Lung (tissue), 12 donors: ENCODE measurements around the gene MPC1. TPM values are rescaled to one million over a fixed set of nuclear protein-coding genes. Genes with fewer than 3 reads are reported as not detected.

Experiments used
- ATAC-seq: fragments of 200-7000 bp; cut with Tn5 transposase; one replicate; pipeline ENCODE4 v1.9.1; 2020; ENCODE audit warnings: moderate number of reproducible peaks; ENCODE audit not compliant: insufficient read depth, low FRiP score
- DNase-seq, 3 donors: peaks; one replicate each; pipeline ENCODE4 v3.0.0-alpha.2; 2013 to 2017
- H3K27ac ChIP-seq, 2 donors: one replicate each; pipeline ENCODE4 v1.5.1; 2013; ENCODE audit warnings: mild to moderate bottlenecking in 2 of 2, moderate library complexity in 2 of 2, control low read depth in 1 of 2, inconsistent platforms in 1 of 2, low read depth in 1 of 2, low read length in 1 of 2
- H3K27me3 ChIP-seq, 3 donors: one replicate each; pipeline ENCODE4 v1.5.1; 2013; ENCODE audit warnings: low read length in 2 of 3; ENCODE audit not compliant: control insufficient read depth in 3 of 3, insufficient read depth in 3 of 3
- H3K36me3 ChIP-seq, 4 donors: one replicate each; pipeline ENCODE4 v1.5.1; 2013; ENCODE audit warnings: low read length in 4 of 4, mild to moderate bottlenecking in 1 of 4, moderate library complexity in 1 of 4; ENCODE audit not compliant: control insufficient read depth in 4 of 4, insufficient read depth in 4 of 4
- H3K4me1 ChIP-seq, 5 donors: one replicate each; pipeline ENCODE4 v1.5.1; 2013; ENCODE audit warnings: low read length in 5 of 5, mild to moderate bottlenecking in 2 of 5, moderate library complexity in 1 of 5; ENCODE audit not compliant: control insufficient read depth in 5 of 5, insufficient read depth in 5 of 5
- H3K4me3 ChIP-seq: one replicate; pipeline ENCODE4 v1.5.1; 2013; ENCODE audit warnings: mild to moderate bottlenecking, control low read depth, moderate library complexity
- H3K9ac ChIP-seq, 2 donors: one replicate each; pipeline ENCODE4 v1.5.1; 2013; ENCODE audit warnings: low read length in 2 of 2, control low read depth in 1 of 2; ENCODE audit not compliant: insufficient read depth in 1 of 2
- H3K9me3 ChIP-seq, 4 donors: one replicate each; pipeline ENCODE4 v1.5.1; 2013; ENCODE audit warnings: low read length in 3 of 4, mild to moderate bottlenecking in 1 of 4, moderate library complexity in 1 of 4; ENCODE audit not compliant: control insufficient read depth in 4 of 4, insufficient read depth in 3 of 4
- WGBS, 2 donors: extraction: QIAGEN DNeasy Blood & Tissue Kit; methylation state at CpG; one replicate each; pipeline ENCODE4 v1.1.7; 2013; 5-methylcytosine and 5-hydroxymethylcytosine counted together
- polyA plus RNA-seq, 2 donors: library from polyadenylated mRNA; stranded (reverse); fragments of 200-250 nt; gene quantifications; one replicate each; pipeline ENCODE4 v1.2.1, GENCODE V29; 2013
- total RNA-seq, 2 donors: library from RNA; depleted of rRNA in 1 of 2; stranded (reverse); fragments of >200 nt in 1 of 2; gene quantifications; one replicate each; pipeline ENCODE4 v1.2.1, GENCODE V29; 2014 to 2021
- TF ChIP-seq, protein P1 (sequence below): IDR thresholded peaks from 2 replicates; pipeline ENCODE4 v1.5.1; 2012; ENCODE audit warnings: mild to moderate bottlenecking; ENCODE audit errors: control extremely low read depth, extremely low read depth
- donor health status: control.
- donor health status: control.
- donor health status: Bipolar disorder and iron deficiency.
- donor health status: healthy.
- donor health status: DM: yes; HTN: yes; CAD: no.

Gene MPC1
- total and polyA plus RNA-seq, 4 donors, result 30.1 to 103 (median 56.6) TPM

- 0 to 2% methylated on average over 39 to 46 of the region's 46 CpGs for WGBS, 2 donors
- H3K9me3 ChIP-seq, result no peaks in the 10 kb centered on the region
- no peaks in the 10 kb centered on the region for H3K27me3 ChIP-seq
- H3K9ac ChIP-seq, result peak overlapping the region; percentile 41 to 64
- H3K36me3 ChIP-seq, result no peaks in the 10 kb centered on the region
- peaks cover 0 to 7% (median 0%) of the 10 kb centered on the region in 5 donors for H3K4me1 ChIP-seq
- ATAC-seq (peak; percentile 0), DNase-seq (no peak)
- TF ChIP-seq, protein P1, sequence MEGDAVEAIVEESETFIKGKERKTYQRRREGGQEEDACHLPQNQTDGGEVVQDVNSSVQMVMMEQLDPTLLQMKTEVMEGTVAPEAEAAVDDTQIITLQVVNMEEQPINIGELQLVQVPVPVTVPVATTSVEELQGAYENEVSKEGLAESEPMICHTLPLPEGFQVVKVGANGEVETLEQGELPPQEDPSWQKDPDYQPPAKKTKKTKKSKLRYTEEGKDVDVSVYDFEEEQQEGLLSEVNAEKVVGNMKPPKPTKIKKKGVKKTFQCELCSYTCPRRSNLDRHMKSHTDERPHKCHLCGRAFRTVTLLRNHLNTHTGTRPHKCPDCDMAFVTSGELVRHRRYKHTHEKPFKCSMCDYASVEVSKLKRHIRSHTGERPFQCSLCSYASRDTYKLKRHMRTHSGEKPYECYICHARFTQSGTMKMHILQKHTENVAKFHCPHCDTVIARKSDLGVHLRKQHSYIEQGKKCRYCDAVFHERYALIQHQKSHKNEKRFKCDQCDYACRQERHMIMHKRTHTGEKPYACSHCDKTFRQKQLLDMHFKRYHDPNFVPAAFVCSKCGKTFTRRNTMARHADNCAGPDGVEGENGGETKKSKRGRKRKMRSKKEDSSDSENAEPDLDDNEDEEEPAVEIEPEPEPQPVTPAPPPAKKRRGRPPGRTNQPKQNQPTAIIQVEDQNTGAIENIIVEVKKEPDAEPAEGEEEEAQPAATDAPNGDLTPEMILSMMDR, result no peak
- peak overlapping the region; percentile 88 for H3K4me3 ChIP-seq
- peak overlapping the region; percentile 93 to 97 for H3K27ac ChIP-seq
Measured at GRCh38 chr6:166382500-166382932, 224 bp downstream of the MPC1 start.

DNA sequence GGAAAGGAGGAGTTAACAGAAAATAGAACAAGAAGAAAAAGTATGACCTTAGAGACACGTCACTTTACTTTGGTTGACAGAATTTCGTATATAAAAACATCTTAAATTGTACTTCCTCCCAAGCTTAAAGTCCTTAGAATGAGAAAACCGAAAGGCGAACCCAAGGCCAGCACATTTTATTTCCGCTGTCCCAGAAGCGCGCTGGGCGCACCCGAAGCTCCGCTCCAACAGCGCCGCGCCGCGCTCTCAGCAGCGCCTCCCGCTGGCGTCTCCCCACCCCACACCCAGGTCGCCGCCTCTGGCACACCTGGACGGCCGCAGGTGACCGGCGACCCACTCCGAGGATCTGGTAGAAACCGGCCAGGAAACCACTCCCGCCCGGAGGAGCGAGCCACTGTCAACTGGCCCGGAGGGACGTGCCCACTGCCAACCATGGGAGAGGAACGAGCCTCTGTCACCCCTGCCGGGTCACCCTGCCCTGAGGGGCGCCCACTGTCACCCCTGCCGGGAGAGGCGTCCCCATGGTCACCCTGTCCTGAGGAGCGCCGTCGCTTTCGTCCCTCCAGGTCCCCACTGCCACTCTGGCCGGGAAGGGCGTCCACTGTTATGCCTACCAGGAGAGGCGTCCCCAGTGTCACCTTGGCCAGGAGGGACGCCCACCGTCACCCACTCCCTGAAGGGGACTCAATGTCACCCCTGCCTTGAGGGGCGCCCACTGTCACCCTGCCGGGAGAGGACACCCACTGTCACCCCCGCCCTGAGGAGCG lies 824 bp downstream of the MPC1 start:
- DNase-seq, result peak; percentile 58 to 69 (median 66)
- WGBS, 2 donors, result 0% methylated on average over 41 to 49 of the region's 49 CpGs

GRCh38 chr6:166381381-166381732 lies 1.4 kb downstream of the MPC1 start:
- ATAC-seq, result no peak
- no peak for DNase-seq
- Histone ChIP-seq H3K4me3 (no peak overlapping the region), H3K36me3 (no peaks in the 10 kb centered on the region), H3K9me3 (no peaks in the 10 kb centered on the region), H3K9ac (peak overlapping the region in 1 of 2 donors; percentile 59), H3K4me1 (peaks cover 0 to 7% (median 0%) of the 10 kb centered on the region in 5 donors), H3K27me3 (no peaks in the 10 kb centered on the region), H3K27ac (peak overlapping the region in 1 of 2 donors; percentile 97)
- WGBS, 2 donors, result 25 to 26% methylated on average over 6 of the region's 6 CpGs
- TF ChIP-seq, protein P1, result no peak

More for the DNA sequence above, 824 bp downstream of the MPC1 start:
- Histone ChIP-seq H3K27ac (peak overlapping the region; percentile 93 to 97), H3K9ac (peak overlapping the region; percentile 41 to 59), H3K27me3 (no peaks in the 10 kb centered on the region), H3K4me1 (peaks cover 0 to 7% (median 0%) of the 10 kb centered on the region in 5 donors), H3K36me3 (no peaks in the 10 kb centered on the region), H3K4me3 (peak overlapping the region; percentile 88), H3K9me3 (no peaks in the 10 kb centered on the region)
- TF ChIP-seq, protein P1, result peak; percentile 73
- peak; percentile 71 for ATAC-seq
